Measurements from ENCODE around the gene COL15A1.
A peak's percentile ranks its signal among the peaks of the same experiment; 100 is the strongest.
"Not testable (repeated sequence)": the region's sequence is repeated elsewhere in the genome, so short reads cannot be mapped to it uniquely, and the experiment has no call there.

Gene COL15A1

DNA sequence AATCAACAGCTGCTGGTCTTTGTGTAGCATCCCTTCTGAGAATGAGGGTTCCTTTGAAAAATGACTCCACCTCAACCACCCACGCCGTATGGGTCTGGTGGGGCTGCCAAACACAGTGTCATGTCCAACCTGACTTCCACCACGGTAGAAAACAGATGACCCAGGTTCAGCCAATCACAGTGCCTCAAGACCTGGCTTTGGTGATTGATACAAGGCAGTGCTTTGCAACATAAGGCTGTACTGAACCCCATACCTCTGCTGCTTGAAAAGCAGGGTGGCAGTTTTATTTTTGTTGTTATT is 149.7 kb downstream of the COL15A1 start:
- DNase-seq: no peak

DNA sequence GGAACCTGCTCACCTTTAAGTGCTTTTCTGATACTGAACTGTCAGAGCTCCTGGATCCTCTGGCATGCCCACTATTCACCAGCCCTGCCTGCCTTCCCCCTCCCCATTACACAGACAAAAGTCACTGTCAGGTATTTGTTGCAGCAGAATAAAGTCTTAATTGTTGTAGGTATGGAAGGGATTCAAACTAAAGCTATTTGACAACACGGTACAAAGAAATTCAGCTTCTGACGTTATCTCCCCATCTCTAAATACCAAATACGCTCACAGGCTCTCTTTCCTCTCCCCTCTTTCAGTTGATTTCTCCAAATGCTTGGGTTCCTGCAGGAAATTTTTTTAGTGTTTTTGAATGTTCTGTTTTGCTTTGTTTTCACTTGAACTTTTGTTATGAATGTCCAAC is 151.9 kb downstream of the COL15A1 start:
- no peak for DNase-seq

DNA sequence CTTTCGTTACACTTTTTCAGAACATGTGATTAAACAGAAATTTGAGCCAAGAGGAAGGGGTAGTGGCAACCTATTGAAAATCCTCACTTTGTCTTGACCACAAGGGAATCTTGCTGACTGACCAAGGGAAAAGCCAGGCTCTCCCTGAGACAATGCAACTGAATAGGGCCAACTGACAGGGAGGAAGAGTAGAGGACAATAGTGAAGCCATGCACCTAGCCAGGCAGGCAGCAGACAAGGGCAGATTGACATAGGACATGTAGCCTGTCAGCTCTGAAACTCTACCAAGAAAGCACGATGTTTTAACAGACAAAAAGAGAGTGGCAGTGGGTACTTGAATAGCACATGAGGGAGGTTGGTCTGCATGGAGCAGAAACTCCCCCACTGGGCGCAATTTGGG is 152.7 kb downstream of the COL15A1 start:
- DNase-seq: no peak

DNA sequence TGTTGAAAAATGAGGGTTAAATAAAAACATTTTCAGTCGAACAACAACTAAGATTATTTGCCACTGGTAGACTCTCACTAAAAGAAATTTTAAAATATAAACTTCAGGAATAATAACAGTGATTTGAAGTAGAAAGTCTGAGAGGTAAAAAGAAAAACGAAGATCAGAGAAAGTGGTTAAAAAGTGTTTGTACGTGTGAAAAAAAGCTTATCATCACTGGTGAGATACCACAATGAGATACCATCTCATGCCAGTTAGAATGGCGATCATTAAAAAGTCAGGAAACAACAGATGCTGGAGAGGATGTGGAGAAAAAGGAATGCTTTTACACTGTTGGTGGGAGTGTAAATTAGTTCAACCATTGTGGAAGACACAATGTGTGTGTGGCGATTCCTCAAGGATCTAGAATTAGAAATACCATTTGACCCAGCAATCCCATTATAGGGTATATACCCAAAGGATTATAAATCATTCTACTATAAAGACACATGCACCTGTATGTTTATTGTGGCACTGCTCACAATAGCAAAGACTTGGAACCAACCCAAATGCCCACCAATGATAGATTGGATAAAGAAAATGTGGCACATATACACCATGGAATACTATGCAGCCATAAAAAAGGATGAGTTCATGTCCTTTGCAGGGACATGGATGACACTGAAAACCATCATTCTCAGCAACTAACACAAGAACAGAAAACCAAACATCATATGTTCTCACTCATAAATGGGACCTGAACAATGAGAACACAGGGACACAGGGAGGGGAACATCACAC is 156.3 kb downstream of the COL15A1 start:
- DNase-seq: not testable (repeated sequence)

DNA sequence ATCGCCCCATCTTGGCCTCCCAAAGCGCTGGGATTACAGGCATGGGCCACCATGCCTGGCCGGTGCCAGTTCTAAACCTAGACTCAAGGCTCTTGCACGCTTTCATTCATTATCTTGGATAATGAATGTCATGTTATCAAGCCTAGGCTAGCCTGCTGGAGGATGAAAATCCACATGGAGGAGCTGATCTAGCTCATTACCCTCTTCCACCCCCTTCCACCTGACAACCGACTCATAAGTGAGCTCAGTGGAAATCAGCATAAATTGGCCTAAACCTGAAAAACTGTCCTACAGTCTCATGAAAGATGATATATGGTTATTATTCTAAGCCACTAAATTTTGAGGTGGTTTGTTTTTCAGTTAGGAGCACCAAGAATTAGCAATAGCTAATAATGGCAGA is 157.6 kb downstream of the COL15A1 start:
- DNase-seq: no peak

DNA sequence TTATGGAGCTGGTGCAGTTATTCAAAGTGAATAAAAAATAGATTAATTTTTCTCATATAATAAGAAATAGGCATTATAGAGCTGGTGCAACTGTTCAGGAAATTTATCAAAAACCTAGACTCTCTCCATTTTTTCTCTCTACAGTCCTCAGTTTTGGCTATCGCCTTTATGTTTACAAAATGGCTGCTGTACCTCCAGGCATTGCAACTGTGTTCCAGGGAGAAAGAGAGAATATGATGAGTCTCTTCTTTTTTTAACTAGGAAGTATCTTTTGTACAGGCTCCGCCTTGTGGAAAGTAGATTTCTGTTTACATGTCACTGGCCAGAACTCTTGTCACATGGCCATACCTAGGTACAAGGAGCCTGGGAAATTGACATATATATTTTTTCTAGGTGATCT is 158.1 kb downstream of the COL15A1 start:
- DNase-seq: no peak

DNA sequence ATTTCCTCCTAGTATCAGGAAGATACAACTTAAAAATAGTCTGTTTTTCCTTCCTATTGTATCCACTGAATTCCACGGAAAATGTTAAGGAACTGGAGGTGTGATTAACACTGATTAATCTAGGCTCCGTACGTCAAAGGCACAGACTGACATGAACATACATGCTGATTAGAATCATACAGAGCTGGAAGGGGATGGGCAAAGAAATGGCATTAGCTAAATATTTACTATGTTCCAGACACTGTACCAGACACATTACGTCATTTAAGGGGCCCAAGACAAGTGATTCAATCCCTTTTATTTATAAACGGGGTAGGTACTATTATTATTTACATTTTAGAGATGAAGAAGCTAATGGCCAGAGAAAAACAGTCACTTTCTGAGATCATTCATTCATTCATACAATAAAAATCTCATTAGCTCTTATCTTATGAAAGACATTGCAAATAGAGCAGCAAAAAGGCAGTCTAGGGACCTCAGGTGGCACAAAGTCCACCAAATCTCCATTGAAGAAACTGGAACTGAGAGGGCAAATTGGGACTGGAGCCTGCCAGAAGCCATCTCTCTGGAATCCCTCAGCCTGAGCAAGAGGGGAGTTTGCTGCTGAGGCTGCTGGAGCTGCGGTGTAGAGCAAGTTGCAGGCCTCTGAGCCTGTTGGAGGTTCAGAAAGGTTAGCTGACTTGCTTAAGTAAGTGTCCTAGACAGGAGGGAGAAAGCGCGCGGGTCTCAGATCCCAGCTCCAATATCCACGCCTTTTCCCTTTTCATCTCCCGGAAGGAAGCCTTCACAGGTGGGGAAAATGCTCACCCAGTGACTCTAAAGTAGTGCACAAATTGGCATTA is 159.6 kb downstream of the COL15A1 start:
- no peak for DNase-seq

DNA sequence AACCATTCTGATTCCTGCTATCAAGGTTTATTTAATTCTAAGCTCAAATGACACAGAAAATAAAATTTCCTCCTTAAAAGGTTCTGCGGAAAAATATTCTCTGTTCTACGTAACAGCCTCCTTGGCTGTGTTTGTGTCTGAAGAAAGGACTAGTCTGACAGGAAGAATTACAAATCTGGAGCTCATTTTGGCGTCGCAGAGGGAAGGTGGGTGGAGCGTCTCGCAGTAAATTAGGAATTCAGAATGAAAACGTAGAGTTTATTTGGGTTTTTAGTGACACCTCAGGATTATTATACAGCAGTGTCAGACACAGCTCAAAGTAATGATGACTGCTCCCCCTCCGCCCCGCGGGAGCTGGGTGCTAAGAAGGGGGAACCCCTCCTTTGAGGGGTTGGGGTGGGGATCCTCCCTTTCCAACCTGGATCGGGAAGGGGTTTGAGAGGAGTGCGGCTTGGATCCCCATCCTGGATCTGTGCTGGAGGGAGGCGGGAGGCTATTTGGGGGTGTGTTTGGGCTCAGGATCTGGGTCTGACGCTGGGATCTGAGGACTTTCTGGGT is 160.3 kb downstream of the COL15A1 start:
- DNase-seq: no peak

DNA sequence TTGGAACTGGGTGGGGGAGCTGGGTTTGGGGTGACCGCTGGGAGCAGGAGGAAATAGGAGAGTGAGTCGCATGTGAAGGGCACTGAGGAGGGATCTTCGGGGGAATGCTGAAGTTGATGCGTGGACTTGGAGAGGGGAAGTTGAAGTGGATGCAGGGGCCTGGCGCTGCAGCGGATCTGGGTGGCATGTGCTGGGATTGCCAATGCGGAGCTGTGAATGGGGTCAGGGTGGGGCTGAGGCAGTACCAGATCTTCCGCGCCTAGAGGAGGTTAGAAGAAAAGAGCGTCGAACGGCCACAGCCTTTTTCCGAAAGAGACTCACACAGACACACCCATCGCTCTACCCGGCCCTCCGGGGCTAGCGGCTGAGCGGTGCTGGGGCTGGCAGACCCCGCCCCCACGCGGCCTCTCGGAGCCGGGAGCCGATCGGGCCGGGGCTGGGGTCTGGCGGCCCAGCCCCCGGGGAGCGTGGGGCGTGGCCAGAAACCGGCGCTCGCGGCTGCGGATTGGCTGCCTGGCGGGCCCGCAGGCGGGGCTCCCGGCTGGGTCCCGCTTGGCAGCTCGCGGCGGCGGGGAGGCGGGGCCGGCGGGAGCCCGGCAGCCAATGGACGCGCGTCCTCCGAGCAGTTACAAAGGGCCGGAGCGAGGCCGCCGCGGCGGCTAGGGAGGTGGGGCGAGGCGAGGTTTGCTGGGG is 160.9 kb downstream of the COL15A1 start, which contains the start of gene TGFBR1:
TSS of gene TGFBR1 (plus strand) at position 655 of the 693 bp plus-strand sequence. CDS start 93 bp downstream, outside the sequence.
- DNase-seq: peak; percentile 72

DNA sequence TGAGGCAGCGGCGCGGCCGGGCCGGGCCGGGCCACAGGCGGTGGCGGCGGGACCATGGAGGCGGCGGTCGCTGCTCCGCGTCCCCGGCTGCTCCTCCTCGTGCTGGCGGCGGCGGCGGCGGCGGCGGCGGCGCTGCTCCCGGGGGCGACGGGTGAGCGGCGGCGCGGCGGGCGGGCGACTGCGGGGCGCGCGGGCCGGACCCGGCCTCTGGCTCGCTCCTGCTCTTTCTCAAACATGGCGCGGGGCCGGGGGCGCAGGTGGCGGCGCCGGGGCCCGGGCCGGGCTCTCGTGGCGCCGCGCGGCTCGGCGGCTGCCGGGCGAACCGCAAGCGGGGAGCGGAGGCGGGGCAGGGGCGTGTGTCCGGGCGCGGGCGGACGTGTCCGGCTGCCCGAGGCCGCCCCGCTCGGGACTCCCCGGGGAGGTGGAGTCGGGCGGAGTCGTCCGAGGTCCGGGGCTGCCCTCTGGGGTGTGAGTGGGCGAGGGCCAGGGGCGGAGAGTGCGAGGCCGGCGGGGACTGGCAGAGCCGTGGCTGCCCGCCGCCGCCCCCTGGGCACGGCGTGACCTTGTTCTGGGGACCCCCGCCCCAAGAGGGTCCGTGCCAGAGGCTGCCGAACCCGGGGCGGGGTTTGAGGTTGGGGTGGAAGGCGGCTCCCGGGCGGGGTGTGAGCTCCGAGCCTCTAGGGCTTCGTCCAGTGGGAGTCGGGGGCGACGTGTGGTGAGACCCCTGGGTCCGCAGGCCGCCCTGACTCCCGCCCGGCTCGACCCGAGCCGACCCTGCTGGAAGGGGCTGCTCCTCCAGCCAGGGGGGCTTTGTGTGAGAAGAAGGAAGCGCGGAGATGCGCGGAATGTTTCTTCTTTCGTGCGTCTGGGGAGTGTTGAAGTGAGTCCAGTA is 161.7 kb downstream of the COL15A1 start:
- DNase-seq: no peak

DNA sequence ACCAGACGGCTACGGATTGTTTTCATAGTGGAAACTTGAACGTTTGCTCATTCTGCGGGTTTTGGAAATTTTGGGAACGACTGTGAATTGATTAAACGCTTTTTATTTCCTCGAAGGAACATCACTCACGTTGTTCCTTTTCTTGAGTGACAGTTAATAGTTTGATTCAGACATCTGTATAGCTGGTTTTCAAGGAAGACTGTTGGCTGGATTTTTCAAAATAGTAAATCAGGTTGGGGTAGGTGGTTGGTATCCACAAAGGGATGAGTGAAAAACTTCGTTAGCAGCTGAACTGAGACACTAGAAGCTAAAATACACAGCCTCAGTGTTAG is 162.3 kb downstream of the COL15A1 start:
- DNase-seq: no peak

DNA sequence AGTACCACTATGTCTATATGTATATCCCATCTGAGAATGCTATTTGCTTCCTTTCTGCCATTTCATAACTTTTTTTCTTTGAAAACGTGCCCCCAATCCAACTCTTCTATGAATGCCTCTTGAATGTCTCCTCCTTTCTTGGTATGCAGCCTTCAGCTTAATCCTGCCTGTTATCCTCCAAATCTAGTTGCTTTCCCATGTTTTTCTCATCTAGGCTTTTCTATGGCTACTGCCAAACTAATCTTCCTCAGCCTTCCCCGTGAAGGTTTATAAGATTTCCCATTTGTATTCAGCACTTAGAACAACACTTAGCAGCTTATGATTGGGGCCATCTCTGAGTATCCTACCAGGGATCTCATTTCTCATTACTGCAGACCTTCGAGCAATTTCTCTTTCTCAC is 163.7 kb downstream of the COL15A1 start:
- no peak for DNase-seq

DNA sequence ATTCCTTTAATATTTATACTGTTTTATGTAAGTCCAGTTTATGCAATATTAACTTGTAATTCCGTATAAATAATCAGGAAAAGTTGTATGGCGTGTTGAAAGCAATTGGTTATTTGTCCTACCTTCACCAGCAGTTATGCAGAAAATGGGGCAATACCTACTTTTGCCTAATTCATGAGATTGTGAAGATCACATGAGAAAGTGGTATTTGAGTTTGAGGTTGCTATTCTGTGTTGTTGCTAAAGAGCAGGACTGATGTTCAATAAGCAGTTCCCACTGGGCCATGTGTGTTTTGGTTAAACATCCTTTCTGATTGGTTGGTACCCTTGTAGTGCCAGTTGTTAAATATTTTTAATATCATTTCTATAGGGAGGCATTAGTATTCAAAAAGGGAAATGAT is 164.4 kb downstream of the COL15A1 start:
- DNase-seq: no peak

DNA sequence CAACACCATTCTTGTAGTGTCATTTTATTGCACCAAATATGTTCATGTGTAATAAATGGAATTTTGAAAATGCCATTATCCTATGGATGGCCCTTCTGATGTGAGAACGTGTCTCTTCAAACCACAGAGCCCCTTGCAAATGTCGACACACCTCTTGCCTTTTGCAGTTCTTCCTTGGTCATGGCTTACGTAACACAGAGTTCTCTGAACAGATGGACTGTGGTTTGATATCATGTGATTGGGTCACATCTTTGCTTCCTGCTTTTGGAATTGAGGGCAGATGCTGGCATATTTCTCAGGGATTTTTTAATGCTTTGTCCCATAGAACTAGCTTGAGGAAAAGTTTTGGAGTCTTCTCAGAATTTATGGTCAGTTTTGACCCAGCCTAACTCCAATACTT is 165.8 kb downstream of the COL15A1 start:
- no peak for DNase-seq

DNA sequence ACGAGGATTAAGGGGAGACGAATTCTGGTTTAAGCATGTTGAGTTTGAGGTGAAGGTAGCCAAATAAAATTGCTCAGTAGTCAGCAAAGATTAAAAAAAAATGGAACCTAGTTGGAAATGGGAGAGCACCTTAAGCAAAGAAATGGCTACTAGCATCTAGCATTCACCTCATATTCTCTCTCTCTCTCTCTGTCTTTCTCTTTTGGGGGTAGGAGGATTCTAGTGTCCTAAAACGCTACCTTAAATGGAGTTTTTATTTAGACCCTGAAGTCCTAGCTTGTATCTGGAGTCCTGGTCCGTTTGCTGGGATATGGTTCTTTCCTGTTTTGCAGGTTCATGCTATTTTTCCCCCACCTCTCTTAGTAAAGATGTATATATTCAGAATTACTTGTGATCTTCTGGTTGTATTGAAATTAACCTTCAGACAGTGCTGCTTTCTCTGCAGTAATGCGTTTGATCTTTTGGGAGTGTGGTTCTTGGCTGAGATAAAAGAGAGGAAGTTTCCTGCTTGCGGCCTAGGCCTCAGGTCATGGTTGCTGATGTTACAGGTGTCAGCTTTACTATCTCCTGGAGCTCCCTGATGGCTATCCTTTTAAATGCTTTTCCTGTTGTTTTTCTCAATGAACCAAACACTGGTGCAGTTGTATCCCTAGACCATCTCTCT is 169.2 kb downstream of the COL15A1 start:
- DNase-seq: no peak

DNA sequence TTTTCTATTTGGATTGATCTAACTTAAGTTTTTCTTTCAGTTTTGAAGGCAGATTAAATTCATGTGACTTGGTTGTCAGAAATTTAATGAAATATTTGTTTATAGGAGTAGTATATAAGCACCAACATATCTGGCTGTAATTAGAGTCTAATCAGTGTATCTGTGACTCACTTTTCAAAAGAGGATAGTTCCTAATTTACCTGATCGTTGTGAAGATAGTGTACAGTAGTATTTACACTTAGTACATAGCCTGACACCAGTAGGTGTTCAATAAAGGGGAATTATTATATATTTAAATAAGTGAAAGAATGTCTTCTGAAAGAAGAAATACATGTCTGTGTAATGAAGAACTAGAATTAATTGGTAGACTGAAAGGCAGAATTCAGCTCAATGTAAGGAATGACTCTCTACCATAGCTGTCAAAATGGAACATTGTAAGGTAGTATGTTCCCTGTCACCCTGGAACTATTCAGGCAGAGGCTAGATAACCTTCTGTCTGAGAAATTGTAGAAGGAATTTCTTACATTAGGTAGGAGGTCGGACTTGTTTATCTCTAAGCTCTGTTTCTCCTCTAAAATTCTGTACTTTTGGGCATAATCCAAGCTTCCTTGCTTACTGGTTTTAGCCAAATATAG is 169.8 kb downstream of the COL15A1 start:
- DNase-seq: no peak

DNA sequence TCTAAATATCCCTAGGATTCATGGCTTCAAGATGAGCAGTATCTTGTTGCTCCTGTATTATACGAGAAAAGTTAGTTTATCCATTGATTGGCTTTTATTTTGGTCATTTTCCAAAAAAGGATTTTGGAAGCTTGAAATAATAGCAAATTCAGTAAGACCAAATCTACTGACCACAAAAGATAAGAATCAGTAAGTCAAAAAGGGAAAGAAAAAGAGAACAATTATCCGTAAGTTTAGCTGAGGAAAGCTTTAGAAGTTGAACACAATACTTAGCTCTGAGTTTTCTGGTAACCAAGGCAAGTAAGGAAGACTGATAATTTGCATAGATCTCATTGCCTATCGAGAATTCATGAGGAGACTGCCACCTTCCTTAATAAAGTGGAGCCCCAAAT is 170.3 kb downstream of the COL15A1 start:
- no peak for DNase-seq

DNA sequence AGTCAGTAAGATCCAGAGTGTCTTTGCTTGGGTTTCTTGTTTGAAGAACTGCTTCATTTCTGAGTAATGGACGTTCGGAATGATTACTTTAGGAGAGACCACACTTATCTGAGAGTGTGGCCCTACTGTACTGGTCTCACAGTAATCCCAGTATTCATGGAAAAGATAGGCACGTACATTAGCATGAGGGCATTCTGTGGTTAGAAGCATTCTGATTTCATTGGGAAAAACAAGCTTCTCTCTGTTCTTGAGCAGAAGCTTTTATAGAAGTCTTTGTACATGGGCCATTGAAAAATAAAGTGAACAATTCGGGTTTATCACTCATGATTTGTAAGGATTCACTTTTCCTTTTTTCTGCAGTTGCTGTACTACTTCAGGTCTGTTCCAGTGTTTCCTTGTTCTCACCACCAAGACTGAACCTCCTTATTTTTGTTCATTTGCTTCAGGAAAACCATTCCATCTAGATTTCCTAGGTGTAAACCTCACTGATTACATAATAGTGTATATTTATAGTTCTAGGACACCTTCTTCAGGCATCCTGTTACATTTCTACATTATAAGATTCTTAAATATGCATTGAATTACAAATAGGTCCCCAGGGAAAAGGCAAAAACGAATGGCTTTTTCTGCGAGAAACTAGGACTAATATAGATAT is 171.3 kb downstream of the COL15A1 start:
- no peak for DNase-seq

DNA sequence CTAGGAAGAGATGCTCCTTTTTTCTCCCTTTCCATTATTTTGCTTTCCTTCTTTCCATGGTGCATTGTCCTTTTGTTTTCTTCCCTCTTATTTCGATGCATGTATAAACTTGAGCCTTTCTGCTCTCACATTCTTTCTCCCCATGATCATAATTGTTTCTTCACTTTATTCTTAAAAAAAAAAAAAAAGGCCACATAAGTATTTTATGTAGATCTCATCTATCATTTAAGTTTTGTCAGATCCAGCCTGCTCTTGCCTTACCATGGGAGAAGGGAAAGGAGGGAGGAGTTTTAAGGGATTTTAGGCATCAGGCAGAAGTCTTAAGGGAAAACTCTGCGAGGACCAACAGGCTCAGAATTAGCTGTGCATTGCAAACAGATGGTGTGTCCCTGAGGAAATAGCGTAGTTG is 172.3 kb downstream of the COL15A1 start:
- no peak for DNase-seq

DNA sequence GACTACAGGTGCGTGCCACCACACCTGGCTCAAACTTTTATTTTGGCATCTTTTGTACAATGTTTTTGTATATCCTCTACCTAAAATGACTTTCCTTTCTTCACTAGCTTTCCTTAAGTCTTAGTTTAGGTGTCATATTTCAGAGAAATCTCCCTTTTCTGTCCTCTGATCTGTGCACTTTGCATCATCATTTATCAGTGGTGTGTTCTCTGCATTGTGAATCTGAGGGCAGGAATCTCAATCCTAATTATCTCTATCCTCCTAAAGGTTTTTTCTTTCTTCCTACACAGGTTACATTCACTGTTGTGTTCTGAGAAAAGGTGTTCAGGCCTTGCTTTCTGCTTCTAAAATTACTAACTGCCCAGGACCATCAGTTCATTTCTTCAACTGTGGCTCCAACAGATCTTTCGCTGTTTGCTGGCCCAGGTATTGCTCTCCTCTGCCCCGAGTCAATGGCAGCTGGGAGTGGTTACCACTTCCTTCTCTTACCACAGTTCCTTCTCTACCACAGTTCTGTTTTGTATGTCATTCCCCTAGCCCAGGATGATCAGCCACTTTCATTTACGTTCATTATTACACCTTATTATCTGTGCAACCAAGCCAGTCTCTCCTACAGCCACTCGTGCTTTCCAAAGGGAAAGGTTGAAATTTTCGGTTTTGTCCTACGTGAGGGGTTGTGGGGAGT is 175.2 kb downstream of the COL15A1 start:
- DNase-seq: no peak

Data from NCI-H1417 treated with DMSO at 0.1 percent for 48 hours (cell line).